GM12864 (cell line): ENCODE measurements around the gene DDR1.

ENCODE experiments used
- DNase-seq: peaks from one replicate; pipeline ENCODE4 v3.0.0-alpha.2; 2011; ENCODE audit warnings: low read depth
- H3K4me3 ChIP-seq: 2 replicates; pipeline ENCODE4 v1.5.1; 2011; ENCODE audit warnings: mild to moderate bottlenecking, low read depth, low read length, control low read depth
- CTCF ChIP-seq: IDR thresholded peaks from 2 replicates; pipeline ENCODE4 v1.5.1; 2011; ENCODE audit warnings: low read depth, mild to moderate bottlenecking, moderate library complexity, low read length, control low read depth, inconsistent platforms; ENCODE audit errors: missing control alignments

DDR1 gene

GRCh38 chr6:30883685-30884520, at the start of gene DDR1:
Gene DDR1 (plus strand): TSS chr6:30884519. CDS start chr6:30888730, 4,211 bp downstream.
- H3K4me3 ChIP-seq, result peak within 1 kb of the TSS; percentile 49
- DNase-seq, result no peak
- no peak for TF ChIP-seq CTCF

- no peak for DNase-seq
- no peak for TF ChIP-seq CTCF
- no peak overlapping the region for H3K4me3 ChIP-seq
Observed at GRCh38 chr6:30834646-30835045, 49.7 kb upstream of the DDR1 start.

GRCh38 chr6:30835576-30835975, 48.7 kb upstream of the DDR1 start:
- no peak for TF ChIP-seq CTCF
- no peak for DNase-seq

GRCh38 chr6:30836431-30836866, 47.9 kb upstream of the DDR1 start:
- no peak overlapping the region for H3K4me3 ChIP-seq
- no peak for TF ChIP-seq CTCF
- DNase-seq, result no peak

More at GRCh38 chr6:30835576-30835975, 48.7 kb upstream of the DDR1 start:
- H3K4me3 ChIP-seq, result no peak overlapping the region

- DNase-seq, result no peak
- no peak overlapping the region for H3K4me3 ChIP-seq
- no peak for TF ChIP-seq CTCF
Observed at GRCh38 chr6:30836957-30837356, 47.4 kb upstream of the DDR1 start.

- no peak for DNase-seq
- H3K4me3 ChIP-seq, result no peak overlapping the region
- TF ChIP-seq CTCF, result no peak
Observed at GRCh38 chr6:30837432-30837831, 46.9 kb upstream of the DDR1 start.

GRCh38 chr6:30837870-30838269, 46.4 kb upstream of the DDR1 start:
- no peak overlapping the region for H3K4me3 ChIP-seq
- DNase-seq, result no peak
- no peak for TF ChIP-seq CTCF
